Left renal cortex interstitium (tissue), 4 donors: Measurements from ENCODE around the gene BAD. TPM values are rescaled to one million over a fixed set of nuclear protein-coding genes. Genes with fewer than 3 reads are reported as not detected.
"Not testable (repeated sequence)": the region's sequence is repeated elsewhere in the genome, so short reads cannot be mapped to it uniquely, and the experiment has no call there.

ENCODE experiments used
- DNase-seq, 4 donors: peaks; one replicate each; pipeline ENCODE4 v3.0.0-alpha.2; 2013; ENCODE audit warnings: low read depth in 4 of 4, low spot score in 2 of 4, missing footprints in 1 of 4
- polyA plus RNA-seq, 4 donors: library from polyadenylated mRNA; unstranded; fragments of 120-200 nt; gene quantifications; one replicate each; pipeline ENCODE4 v1.2.1, GENCODE V29; 2013; ENCODE audit not compliant: insufficient read length in 4 of 4

Gene BAD
- polyA plus RNA-seq, 4 donors = 44.2 to 72.0 (median 57.1) TPM

- DNase-seq = no peak
Measured at GRCh38 chr11:64247729-64248531, 36.5 kb downstream of the BAD start.

- DNase-seq = peak in 1 of 4 donors; percentile 80
Measured at GRCh38 chr11:64246871-64247728, 37.4 kb downstream of the BAD start, which contains the start of gene PPP1R14B. Gene PPP1R14B (minus strand): TSS chr11:64246943. CDS start chr11:64246673, 270 bp downstream.

DNA sequence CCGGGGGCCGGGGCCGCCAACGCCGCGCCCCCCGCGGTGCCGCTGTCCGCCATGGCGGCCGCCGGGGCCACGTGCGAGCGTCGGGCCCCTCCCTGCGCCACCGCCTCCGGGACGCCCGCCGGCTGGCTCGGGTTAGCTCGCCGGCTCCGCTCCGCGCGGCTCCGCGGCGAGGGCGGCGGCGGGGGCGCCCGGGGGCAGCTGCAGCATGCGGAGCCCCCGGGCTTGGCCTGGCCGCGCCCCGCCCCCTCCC lies 37.9 kb downstream of the BAD start:
- not testable (repeated sequence) for DNase-seq

- no peak for DNase-seq
Measured at GRCh38 chr11:64245797-64246620, 38.5 kb downstream of the BAD start.

GRCh38 chr11:64245401-64245796 lies 39.1 kb downstream of the BAD start:
- DNase-seq = no peak

GRCh38 chr11:64244966-64245365 lies 39.5 kb downstream of the BAD start:
- DNase-seq = no peak

DNA sequence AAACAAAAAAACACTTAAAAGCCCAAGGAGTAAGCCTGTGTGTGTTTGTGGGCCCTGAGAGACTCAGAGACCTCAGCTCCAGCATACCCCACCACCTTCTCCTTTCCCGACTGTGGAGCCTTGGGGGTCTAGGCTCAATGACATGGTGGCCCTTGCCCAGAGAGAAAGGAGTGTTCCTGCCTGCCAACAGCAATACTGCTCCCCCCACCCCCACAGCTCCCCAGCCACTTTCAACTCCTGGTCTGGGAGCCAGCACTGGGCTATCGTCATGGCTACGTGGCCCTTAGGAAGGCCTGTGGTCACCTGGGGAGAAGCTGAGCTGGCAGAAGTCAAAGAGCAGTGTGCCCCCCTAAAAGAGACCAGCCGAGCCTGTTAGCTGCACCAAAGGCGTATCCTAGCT lies 40.4 kb downstream of the BAD start:
- DNase-seq = no peak

- no peak for DNase-seq
Measured at GRCh38 chr11:64243236-64243854, 41.1 kb downstream of the BAD start.

GRCh38 chr11:64241491-64242374 lies 42.7 kb downstream of the BAD start:
- DNase-seq = no peak

- peak; percentile 89 to 99 (median 96) for DNase-seq
Measured at GRCh38 chr11:64241241-64241490, 43.3 kb downstream of the BAD start.

GRCh38 chr11:64240435-64241240 lies 43.8 kb downstream of the BAD start, which contains the start of gene FKBP2:
Gene FKBP2 (plus strand): TSS chr11:64241095. CDS start chr11:64242388, 1,293 bp downstream.
- DNase-seq = peak; percentile 82 to 93 (median 93)

DNA sequence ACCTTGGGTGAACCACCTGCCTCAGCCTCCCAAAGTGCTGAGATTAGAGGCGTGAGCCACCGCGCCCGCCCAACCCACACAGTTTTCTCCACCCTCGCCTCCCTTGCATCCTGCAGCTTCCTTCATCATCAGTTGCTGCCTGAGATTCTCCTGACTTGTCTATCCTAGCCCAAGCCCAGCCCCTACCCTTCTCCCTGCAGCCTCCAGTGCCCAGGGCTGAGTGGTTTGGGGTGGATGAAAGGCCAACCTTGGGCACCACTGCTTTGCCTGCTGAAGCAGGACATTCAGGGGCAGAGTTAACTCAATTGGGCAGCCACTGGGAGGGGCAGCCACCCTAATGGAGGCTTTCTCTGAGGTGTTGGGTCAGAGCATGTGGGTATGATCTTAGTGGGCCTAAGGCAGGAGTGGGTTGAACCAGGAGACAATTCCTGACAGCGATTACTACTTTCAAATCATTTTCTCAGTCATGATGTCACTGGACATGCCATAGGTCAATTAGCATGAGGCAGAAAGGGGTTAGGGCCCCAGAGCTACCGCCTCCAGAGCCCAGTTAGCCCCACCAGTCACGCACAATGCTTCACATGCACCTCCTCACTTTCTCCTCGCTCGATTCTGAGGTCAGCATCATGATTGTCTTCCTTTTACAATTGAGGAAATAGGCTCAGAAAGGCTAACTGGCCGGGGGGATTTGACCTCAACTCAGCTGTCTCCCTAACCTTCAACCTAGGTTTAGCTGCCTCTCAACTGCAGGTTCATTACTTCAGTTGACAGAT lies 44.6 kb downstream of the BAD start:
- no peak for DNase-seq

GRCh38 chr11:64238999-64239398 lies 45.5 kb downstream of the BAD start:
- no peak for DNase-seq

- no peak for DNase-seq
Measured at GRCh38 chr11:64238076-64238475, 46.4 kb downstream of the BAD start.

- no peak for DNase-seq
Measured at GRCh38 chr11:64237484-64237951, 46.9 kb downstream of the BAD start.

- DNase-seq = no peak
Measured at GRCh38 chr11:64235437-64236161, 48.9 kb downstream of the BAD start.

- no peak for DNase-seq
Measured at GRCh38 chr11:64234647-64235379, 49.7 kb downstream of the BAD start.
